GM19023 (cell line): Measurements from ENCODE around the gene PHACTR4.
A peak's percentile ranks its signal among the peaks of the same experiment; 100 is the strongest.
"Not testable (repeated sequence)": the region's sequence is repeated elsewhere in the genome, so short reads cannot be mapped to it uniquely, and the experiment has no call there.

Experiments used
- ATAC-seq: cut with Tn5 transposase; IDR thresholded peaks from one replicate; pipeline ENCODE4 v1.9.1; 2021; ENCODE audit warnings: mild to moderate bottlenecking, moderate library complexity; ENCODE audit not compliant: unreplicated experiment

PHACTR4 gene

DNA sequence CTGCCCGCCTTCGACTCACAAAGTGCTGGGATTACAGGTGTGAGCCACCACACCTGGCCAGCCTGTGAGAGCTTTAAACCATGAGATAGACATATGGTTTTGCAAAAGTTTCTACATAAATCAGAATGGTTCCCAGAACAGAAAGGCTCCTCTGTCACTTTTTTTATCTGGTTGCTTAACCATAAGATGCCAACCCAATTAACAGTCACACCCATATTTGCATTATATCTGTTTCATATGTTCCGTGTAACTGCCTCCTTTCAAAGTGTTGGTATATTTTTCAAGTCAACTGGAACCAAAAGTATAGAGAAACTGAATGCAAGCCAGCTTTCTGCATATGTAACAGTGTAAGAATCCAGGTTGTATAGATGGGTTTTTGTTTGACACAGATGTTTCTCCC is 112.6 kb downstream of the PHACTR4 start:
- no peak for ATAC-seq

DNA sequence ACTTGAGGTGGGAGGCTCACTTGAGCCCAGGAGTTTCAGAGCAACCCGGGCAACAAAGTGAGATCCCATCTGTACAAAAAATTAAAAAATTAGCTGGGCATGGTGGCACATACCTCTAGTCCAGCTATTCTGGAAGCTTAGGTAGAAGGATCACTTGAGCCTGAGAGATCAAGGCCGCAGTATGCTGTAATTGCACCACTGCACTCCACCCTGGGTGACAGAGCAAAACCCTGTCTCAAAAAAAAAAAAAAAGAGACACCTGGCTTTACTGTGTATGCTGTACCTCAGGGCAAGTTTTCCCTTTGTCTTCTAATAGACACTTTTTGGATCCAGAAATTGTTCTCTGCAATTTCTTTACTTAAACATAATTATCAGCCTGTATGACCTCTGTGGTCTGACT is 113.2 kb downstream of the PHACTR4 start:
- ATAC-seq: no peak

DNA sequence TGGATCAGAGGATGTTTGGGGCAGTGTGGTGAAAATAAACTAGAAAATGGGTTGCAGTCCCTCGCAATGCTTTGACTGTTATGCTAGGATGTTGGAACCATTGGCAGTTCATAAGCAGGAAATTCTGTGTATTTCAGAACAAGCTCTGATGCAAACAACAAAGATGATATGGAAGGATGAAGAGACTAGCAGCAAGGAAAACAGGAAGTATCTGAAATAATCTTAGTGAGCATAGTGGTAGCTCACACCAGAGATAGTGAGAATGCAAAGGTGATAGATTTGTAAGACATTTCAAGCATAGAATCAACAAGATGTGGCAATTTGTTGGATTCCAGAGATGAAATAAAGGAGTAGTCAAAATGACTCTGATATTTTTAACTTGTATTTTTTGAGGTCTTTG is 125.2 kb downstream of the PHACTR4 start:
- ATAC-seq: no peak

- ATAC-seq: no peak
Observed at GRCh38 chr1:28499553-28499952, 130.0 kb downstream of the PHACTR4 start.

DNA sequence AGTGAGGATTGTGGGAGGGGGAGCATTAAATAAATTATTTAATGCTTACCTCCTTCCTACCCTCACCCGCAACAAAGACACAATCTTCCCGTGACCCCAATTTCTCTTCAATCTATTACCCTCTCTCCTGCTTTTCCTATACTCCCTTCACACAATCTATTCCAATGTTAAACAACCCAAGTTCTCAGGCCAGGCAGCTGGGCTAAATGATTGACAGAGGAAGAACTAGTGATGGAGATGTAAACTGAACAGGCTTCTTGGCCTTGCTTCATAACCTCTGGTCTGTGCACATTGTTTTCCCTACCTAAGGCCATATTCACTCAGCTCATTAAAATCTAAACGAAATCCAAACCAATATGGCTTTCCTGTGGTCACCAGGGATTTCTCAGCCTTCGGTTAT is 132.4 kb downstream of the PHACTR4 start:
- no peak for ATAC-seq

DNA sequence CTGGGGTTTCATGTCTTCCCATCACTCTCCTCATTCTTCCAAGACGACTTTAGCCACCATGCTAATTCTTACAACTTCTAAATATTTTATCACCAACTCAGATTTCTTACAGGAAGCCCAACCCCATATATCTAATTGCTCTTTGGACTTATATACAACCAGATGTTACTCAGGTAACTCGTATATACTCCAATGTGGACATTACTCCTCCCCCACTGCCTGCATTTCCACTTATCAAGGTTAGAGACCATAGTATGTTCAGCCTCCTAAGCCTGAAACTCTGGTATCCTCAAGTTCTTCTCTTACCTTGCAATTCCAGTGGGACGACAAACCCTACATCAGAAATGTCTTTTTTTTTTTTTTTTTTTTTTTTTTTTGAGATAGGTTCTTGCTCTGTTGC is 133.6 kb downstream of the PHACTR4 start:
- no peak for ATAC-seq

GRCh38 chr1:28505406-28506187 is 136.1 kb downstream of the PHACTR4 start, which contains the start of gene RCC1:
TSS of gene RCC1 (plus strand) at chr1:28506043. CDS start at chr1:28529867, 23,824 bp downstream.
- peak; percentile 69 for ATAC-seq

GRCh38 chr1:28506907-28507246 is 137.3 kb downstream of the PHACTR4 start:
- no peak for ATAC-seq

DNA sequence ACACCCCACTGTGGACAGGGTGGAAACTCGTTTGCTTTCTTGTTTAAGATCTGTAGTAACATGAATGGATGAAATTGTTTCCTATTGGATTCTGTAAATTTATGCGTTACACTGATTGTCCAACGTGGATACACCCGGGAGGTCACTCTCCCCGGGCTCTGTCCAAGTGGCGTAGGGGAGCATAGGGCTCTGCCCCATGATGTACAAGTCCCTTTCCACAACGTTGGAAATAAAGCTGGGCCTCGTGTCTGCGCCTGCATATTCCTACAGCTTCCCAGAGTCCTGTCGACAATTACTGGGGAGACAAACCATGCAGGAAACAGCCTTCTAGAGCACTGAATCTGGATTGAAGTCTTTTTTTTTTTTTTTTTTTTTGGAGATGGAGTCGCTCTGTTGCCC is 137.7 kb downstream of the PHACTR4 start:
- ATAC-seq: no peak

- no peak for ATAC-seq
Observed at GRCh38 chr1:28507646-28508434, 138.3 kb downstream of the PHACTR4 start.

GRCh38 chr1:28508435-28508754 is 138.9 kb downstream of the PHACTR4 start:
- ATAC-seq: no peak

DNA sequence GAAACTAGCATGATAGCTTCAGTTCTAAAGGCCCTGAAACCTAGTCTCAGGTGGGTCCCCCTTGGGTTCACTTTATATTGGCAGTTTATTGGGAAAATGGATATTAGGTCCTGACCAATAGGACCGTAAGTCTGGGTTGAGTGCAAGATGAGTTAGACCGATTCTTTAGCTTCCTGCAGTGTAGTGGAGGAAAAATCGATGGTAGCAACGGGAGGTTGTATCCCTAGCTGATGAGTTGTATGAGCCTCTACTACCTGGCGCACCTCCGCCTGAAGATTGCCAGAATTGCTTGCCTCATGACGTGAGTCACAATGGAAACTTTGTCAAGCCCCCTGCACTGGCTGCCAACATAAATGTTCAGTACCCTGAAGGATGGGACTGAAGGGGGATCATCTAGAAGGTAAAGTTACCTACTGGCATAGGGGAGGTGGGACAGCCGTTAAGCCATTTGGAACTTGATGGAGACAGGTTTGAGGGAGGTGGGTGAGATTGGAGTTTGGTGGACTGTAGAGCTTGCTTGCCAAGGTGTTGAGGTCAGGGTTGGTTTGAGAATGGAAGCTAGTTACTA is 140.2 kb downstream of the PHACTR4 start:
- ATAC-seq: no peak

- no peak for ATAC-seq
Observed at GRCh38 chr1:28510273-28510969, 140.9 kb downstream of the PHACTR4 start.

GRCh38 chr1:28510970-28511440 is 141.5 kb downstream of the PHACTR4 start:
- ATAC-seq: no peak

DNA sequence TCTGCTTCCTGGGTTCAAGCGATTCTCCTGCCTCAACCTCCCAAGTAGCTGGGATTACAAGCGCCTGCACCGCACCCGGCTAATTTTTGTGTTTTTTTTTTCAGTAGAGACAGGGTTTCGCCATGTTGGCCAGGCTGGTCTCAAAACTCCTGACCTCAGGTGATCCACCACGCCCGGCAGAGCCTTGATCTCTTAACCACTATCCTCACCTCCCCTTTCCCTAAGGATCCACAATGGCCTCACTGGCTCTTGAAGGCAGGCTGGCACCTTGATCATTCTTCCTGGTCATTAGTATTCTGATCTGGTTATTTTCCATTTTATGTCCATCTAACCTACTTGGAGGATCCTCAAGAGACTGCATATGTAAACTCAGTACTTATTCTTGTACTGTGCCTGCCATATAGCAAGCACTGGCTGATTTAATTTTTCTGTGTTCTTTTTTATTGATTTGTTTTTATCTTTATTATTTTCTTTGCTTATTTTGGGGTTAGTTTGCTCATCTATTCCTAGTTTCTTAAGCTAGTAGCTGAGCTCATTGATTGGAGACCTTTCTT is 142.6 kb downstream of the PHACTR4 start:
- no peak for ATAC-seq

DNA sequence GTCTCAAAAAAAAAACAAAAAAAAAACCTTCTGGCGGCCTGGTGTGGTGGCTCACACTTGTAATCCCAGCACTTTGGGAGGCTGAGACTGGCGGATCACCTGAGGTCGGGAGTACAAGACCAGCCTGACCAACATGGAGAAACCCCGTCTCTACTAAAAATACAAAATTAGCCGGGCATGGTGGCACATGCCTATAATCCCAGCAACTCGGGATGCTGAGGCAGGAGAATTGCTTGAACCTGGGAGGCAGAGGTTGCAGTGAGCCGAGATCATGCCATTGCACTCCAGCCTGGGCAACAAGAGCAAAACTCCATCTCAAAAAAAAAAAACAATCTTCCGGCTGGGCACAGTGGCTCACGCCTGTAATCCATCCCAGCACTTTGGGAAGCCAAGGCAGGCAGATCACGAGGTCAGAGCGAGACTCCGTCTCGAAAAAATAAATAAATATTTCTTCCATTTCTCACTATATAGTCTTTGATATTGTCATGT is 144.9 kb downstream of the PHACTR4 start:
- ATAC-seq: not testable (repeated sequence)

GRCh38 chr1:28516518-28516956 is 147.0 kb downstream of the PHACTR4 start:
- ATAC-seq: no peak

DNA sequence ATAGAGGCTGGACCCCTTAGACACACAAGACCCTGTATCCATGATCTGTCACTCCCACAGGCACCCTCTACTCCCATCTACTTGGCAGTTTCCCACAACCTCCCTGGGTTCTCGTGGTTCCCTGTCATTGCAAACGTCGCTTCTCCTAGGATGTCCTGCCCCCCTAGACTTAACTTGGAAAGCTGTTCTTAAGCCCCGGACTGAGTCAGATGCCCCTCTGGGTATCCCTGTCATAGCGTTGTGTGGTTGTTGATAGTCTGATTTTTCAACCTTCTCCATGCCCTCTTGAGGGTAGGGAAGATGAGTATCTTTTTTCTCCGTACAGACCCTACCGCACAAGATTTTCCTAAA is 148.1 kb downstream of the PHACTR4 start:
- ATAC-seq: peak; percentile 11

- peak; percentile 65 for ATAC-seq
Observed at GRCh38 chr1:28518000-28518744, 148.6 kb downstream of the PHACTR4 start.

DNA sequence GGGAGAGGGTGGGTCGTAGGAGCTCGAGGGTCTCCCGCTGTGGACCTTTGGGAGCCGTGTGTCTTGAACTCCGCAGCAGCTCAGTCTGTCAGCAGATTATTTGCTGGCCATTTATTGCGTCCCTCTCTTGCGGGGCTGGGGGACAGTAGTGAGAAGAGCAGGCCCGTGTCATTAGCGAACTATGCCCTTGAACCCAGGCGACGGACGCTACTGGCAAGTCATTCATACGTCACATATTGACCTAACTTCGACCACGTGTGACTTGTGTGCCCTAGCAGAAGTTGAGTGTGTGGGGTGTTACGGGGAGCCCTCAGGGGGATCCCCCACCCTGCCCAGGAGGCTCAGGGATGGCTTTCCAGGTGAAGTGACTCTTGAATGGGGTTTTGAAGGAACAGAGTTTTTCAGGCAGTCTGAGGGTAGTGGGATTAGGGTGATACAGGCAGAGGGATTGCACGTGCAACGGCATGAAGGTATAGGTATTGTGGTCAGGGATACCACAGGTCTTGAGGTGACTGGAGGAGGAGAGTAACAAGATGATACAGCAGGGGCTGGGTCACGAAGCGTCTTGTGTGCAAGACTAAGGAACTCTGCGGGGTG is 149.3 kb downstream of the PHACTR4 start:
- no peak for ATAC-seq
